B cell (primary cell): ENCODE measurements around the gene PRKN. TPM values are rescaled to one million over a fixed set of nuclear protein-coding genes. Genes with fewer than 3 reads are reported as not detected.

Experiments used
- ATAC-seq: fragments of 200-7000 bp; cut with Tn5 transposase; one replicate; pipeline ENCODE4 v1.10.0; 2021; ENCODE audit warnings: low read depth, mild to moderate bottlenecking, moderate number of reproducible peaks, moderate library complexity
- CTCF ChIA-PET: fragments of 350-600 bp; sonication (Branson Sonifier 250); formaldehyde crosslinking; loops from one replicate; lab custom pipeline; 2021; ENCODE audit warnings: antibody characterized with exemption, inconsistent platforms; lab: Charles Lee
- POLR2A ChIA-PET: fragments of 350-600 bp; sonication (Branson Sonifier 250); formaldehyde crosslinking; loops from one replicate; lab custom pipeline; 2021; ENCODE audit warnings: antibody characterized with exemption; lab: Charles Lee
- DNase-seq: peaks from one replicate; pipeline ENCODE4 v3.0.0; 2013
- H2AFZ ChIP-seq: 2 replicates; pipeline ENCODE4 v1.6.1; 2012; ENCODE audit warnings: mild to moderate bottlenecking, low read depth, low read length; ENCODE audit not compliant: insufficient read depth, poor library complexity, severe bottlenecking
- H3K27ac ChIP-seq, 2 donors: 1 replicate in 1 of 2; 2 replicates in 1 of 2; pipeline ENCODE4 v1.5.1; 2012 to 2013; ENCODE audit warnings: low read length in 2 of 2, mild to moderate bottlenecking in 2 of 2, moderate library complexity in 1 of 2
- H3K27me3 ChIP-seq, 4 experiments: fragments of 200-600 bp in 1 of 4; sonication (generic) in 1 of 4; replicated peaks in 1 of 4; 1 replicate in 2 of 4; 2 replicates in 2 of 4; pipeline versions ENCODE4 v1.6.1 to v1.7.0; 2013 to 2016; ENCODE audit warnings: low read length in 3 of 4, mild to moderate bottlenecking in 2 of 4, mixed read lengths in 1 of 4, moderate library complexity in 1 of 4; ENCODE audit not compliant: insufficient read depth in 4 of 4, control insufficient read depth in 3 of 4; ENCODE audit errors: control extremely low read depth in 1 of 4
- H3K36me3 ChIP-seq, 2 experiments: replicated peaks in 1 of 2; 1 replicate in 1 of 2; 2 replicates in 1 of 2; pipeline versions ENCODE4 v1.6.1 to v1.7.1; 2013; ENCODE audit warnings: low read length in 1 of 2; ENCODE audit not compliant: insufficient read depth in 2 of 2, control insufficient read depth in 1 of 2; ENCODE audit errors: control extremely low read depth in 1 of 2, extremely low read depth in 1 of 2
- H3K4me1 ChIP-seq, 2 donors: fragments of 200-600 bp in 1 of 2; sonication (generic) in 1 of 2; 1 replicate in 1 of 2; 2 replicates in 1 of 2; pipeline versions ENCODE4 v1.5.1 to v1.6.1; 2013 to 2017; ENCODE audit warnings: low read length in 2 of 2; ENCODE audit not compliant: control insufficient read depth in 2 of 2, insufficient read depth in 2 of 2
- H3K4me2 ChIP-seq: replicated peaks from 2 replicates; pipeline ENCODE3; 2012; ENCODE audit warnings: mild to moderate bottlenecking, low read depth, low read length; ENCODE audit not compliant: poor library complexity, severe bottlenecking
- H3K4me3 ChIP-seq, 5 experiments: fragments of 200-600 bp in 1 of 5; sonication (generic) in 1 of 5; 1 replicate in 3 of 5; 2 replicates in 2 of 5; pipeline versions ENCODE4 v1.5.1 to v1.7.0; 2011 to 2016; ENCODE audit warnings: low read length in 4 of 5, mild to moderate bottlenecking in 4 of 5, low read depth in 2 of 5, control low read depth in 1 of 5, moderate library complexity in 1 of 5; ENCODE audit not compliant: insufficient read depth in 1 of 5; ENCODE audit errors: control extremely low read depth in 1 of 5, extremely low read depth in 1 of 5
- H3K79me2 ChIP-seq: fragments of 200-600 bp; sonication (generic); one replicate; pipeline ENCODE4 v1.6.0; 2016; ENCODE audit warnings: low read length; ENCODE audit not compliant: control insufficient read depth, insufficient read depth
- H3K9ac ChIP-seq: fragments of 200-600 bp; sonication (generic); 2 replicates; pipeline ENCODE4 v1.6.1; 2017; ENCODE audit warnings: mild to moderate bottlenecking, low read length, moderate library complexity
- H3K9me3 ChIP-seq, 3 donors: one replicate each; pipeline versions ENCODE4 v1.6.1 to v1.7.1; 2013; ENCODE audit warnings: low read length in 2 of 3; ENCODE audit not compliant: control insufficient read depth in 2 of 3, insufficient read depth in 1 of 3; ENCODE audit errors: control extremely low read depth in 1 of 3
- H4K20me1 ChIP-seq: 2 replicates; pipeline ENCODE4 v1.6.0; 2012; ENCODE audit warnings: mild to moderate bottlenecking, low read length; ENCODE audit not compliant: insufficient read depth, control insufficient read depth, poor library complexity, severe bottlenecking
- H3K27ac Mint-ChIP-seq: one replicate; pipeline ENCODE4 v1.8.0; 2021; ENCODE audit warnings: mixed read lengths
- H3K27me3 Mint-ChIP-seq: one replicate; pipeline ENCODE4 v1.8.0; 2021; ENCODE audit warnings: mixed read lengths
- H3K4me1 Mint-ChIP-seq: one replicate; pipeline ENCODE4 v1.8.0; 2021; ENCODE audit warnings: mixed read lengths
- H3K4me3 Mint-ChIP-seq: one replicate; pipeline ENCODE4 v1.8.0; 2021; ENCODE audit warnings: mixed read lengths
- H3K9me3 Mint-ChIP-seq: one replicate; pipeline ENCODE4 v1.8.0; 2022; ENCODE audit warnings: mixed read lengths; ENCODE audit not compliant: insufficient read depth
- EZH2 ChIP-seq: IDR thresholded peaks from 2 replicates; pipeline ENCODE4 v1.6.1; 2012; ENCODE audit warnings: borderline replicate concordance, low read depth, mild to moderate bottlenecking, moderate library complexity, low read length; ENCODE audit not compliant: insufficient read depth, poor library complexity, severe bottlenecking
- WGBS: methylation state at CpG from one replicate; pipeline ENCODE4 v1.1.5; 2013; ENCODE audit warnings: missing lambda C conversion rate; ENCODE audit not compliant: insufficient coverage; 5-methylcytosine and 5-hydroxymethylcytosine counted together
- intact Hi-C: fragments of 100-400 bp; cut with micrococcal nuclease; formaldehyde crosslinking; loops from one replicate; pipeline ENCODE4 v1.10.0; 2022
- polyA plus RNA-seq: library from polyadenylated mRNA; depleted of rRNA; stranded (reverse); fragments of >200 nt; gene quantifications from 2 replicates; pipeline ENCODE4 v1.2.3, GENCODE V29; 2012
- total RNA-seq, 2 donors: library from RNA; stranded (reverse); fragments of 120-200 nt in 1 of 2; gene quantifications; 1 replicate in 1 of 2; 2 replicates in 1 of 2; pipeline versions ENCODE4 v1.2.3 to v1.2.4, GENCODE V29; 2013 to 2022
- TF ChIP-seq, protein P1 (sequence below): fragments of 200-600 bp; IDR thresholded peaks from one replicate; pipeline ENCODE4 v1.8.0; 2022; ENCODE audit warnings: antibody characterized with exemption, mild to moderate bottlenecking

Gene PRKN
- total and polyA plus RNA-seq, 2 donors (not counting 1 experiment from before 2014, with no cell fraction given): 1.6 to 6.2 TPM

DNA sequence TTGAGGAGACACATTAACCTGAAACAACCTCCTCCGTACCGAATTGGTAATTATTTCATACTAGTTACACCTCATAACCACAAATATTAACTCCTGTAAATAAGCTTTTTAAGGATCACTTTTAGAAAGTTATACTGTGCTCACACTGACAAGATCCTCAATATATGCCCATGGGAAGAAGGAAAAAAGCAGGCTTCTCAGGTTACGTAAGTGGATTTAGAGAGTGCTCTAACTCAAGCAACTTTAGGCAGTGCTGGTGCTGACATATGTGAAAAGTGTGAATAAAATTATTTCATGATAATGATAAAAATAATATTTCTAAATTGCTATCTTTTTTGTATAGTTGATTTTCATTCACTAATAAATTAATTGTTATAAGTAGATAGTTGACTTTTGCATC lies 76.1 kb downstream of the PRKN start:
- Histone ChIP-seq H3K4me3 (no peak overlapping the region), H3K27ac (no peak overlapping the region), H3K4me1 (no peaks in the 10 kb centered on the region), H3K4me2 (no peak overlapping the region), H3K9ac (no peak overlapping the region), H3K36me3 (no peaks in the 10 kb centered on the region), H3K27me3 (no peaks in the 10 kb centered on the region), H4K20me1 (no peaks in the 10 kb centered on the region), H3K9me3 (no peaks in the 10 kb centered on the region), H2AFZ (no peak overlapping the region), H3K79me2 (no peaks in the 10 kb centered on the region)
- no peak for DNase-seq
- Mint-ChIP-seq H3K4me1 (no peaks in the 10 kb centered on the region), H3K9me3 (no peaks in the 10 kb centered on the region), H3K27ac (no peak overlapping the region), H3K4me3 (no peak overlapping the region), H3K27me3 (no peaks in the 10 kb centered on the region)
- POLR2A ChIA-PET: no interaction called here
- WGBS: no CpG with 5 or more reads among the region's 3 CpGs
- no peak for TF ChIP-seq EZH2
- TF ChIP-seq, protein P1, sequence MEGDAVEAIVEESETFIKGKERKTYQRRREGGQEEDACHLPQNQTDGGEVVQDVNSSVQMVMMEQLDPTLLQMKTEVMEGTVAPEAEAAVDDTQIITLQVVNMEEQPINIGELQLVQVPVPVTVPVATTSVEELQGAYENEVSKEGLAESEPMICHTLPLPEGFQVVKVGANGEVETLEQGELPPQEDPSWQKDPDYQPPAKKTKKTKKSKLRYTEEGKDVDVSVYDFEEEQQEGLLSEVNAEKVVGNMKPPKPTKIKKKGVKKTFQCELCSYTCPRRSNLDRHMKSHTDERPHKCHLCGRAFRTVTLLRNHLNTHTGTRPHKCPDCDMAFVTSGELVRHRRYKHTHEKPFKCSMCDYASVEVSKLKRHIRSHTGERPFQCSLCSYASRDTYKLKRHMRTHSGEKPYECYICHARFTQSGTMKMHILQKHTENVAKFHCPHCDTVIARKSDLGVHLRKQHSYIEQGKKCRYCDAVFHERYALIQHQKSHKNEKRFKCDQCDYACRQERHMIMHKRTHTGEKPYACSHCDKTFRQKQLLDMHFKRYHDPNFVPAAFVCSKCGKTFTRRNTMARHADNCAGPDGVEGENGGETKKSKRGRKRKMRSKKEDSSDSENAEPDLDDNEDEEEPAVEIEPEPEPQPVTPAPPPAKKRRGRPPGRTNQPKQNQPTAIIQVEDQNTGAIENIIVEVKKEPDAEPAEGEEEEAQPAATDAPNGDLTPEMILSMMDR: no peak
- no peak for ATAC-seq
- CTCF ChIA-PET: no interaction called here
- intact Hi-C loops: no loop called here

DNA sequence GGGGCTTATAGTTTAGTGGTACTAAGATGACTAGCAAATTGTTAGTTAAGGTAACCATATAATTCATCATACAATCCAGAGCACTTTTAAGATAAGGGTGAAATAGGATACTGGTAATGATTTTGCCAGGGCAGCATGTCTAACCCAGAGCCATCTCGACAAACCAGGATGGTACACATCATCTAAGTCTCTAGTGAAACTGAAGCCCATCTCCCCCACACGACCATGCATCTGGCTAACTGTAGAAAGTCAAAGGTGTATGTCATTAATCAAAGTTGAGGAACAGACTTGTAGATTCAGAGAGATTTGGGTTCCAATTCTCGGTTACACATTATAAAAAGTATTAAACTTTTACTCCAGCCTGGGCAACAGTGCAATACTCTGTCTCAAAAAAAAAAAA lies 78.3 kb downstream of the PRKN start:
- WGBS: no CpG with 5 or more reads among the region's 3 CpGs
- Histone ChIP-seq H4K20me1 (no peaks in the 10 kb centered on the region), H3K4me2 (no peak overlapping the region), H3K27me3 (no peaks in the 10 kb centered on the region), H3K4me1 (no peaks in the 10 kb centered on the region), H3K27ac (no peak overlapping the region), H3K4me3 (no peak overlapping the region), H3K36me3 (no peaks in the 10 kb centered on the region), H3K9ac (no peak overlapping the region), H2AFZ (no peak overlapping the region), H3K9me3 (no peaks in the 10 kb centered on the region), H3K79me2 (no peaks in the 10 kb centered on the region)
- ATAC-seq (no peak), DNase-seq (no peak)
- no peak overlapping the region for H3K27ac Mint-ChIP-seq
- no peak overlapping the region for H3K4me3 Mint-ChIP-seq
- TF ChIP-seq, protein P1: no peak
- TF ChIP-seq EZH2: no peak
- no peaks in the 10 kb centered on the region for H3K4me1 Mint-ChIP-seq
- H3K9me3 Mint-ChIP-seq: no peaks in the 10 kb centered on the region
- no peaks in the 10 kb centered on the region for H3K27me3 Mint-ChIP-seq
- ChIA-PET CTCF (no interaction called here), POLR2A (no interaction called here)
- intact Hi-C loops: no loop called here
